ENCODE results near the gene KRT74.

The KRT74 gene

GRCh38 chr12:52533686-52534470 lies 39.8 kb downstream of the KRT74 start:
- DNase-seq = no peak

GRCh38 chr12:52532636-52533035 lies 41.0 kb downstream of the KRT74 start:
- no peak for DNase-seq

GRCh38 chr12:52531566-52532300 lies 41.9 kb downstream of the KRT74 start:
- DNase-seq = no peak

GRCh38 chr12:52530905-52531304 lies 42.7 kb downstream of the KRT74 start:
- no peak for DNase-seq

- no peak for DNase-seq
Measured at GRCh38 chr12:52530366-52530765, 43.3 kb downstream of the KRT74 start.

GRCh38 chr12:52529846-52530245 lies 43.8 kb downstream of the KRT74 start:
- DNase-seq = no peak

- DNase-seq = no peak
Measured at GRCh38 chr12:52529417-52529816, 44.2 kb downstream of the KRT74 start.

- no peak for DNase-seq
Measured at GRCh38 chr12:52528641-52529143, 45.0 kb downstream of the KRT74 start.

- no peak for DNase-seq
Measured at GRCh38 chr12:52527121-52527800, 46.4 kb downstream of the KRT74 start.

- no peak for DNase-seq
Measured at GRCh38 chr12:52526511-52526951, 47.1 kb downstream of the KRT74 start.

GRCh38 chr12:52525661-52526499 lies 47.8 kb downstream of the KRT74 start:
- no peak for DNase-seq

- no peak for DNase-seq
Measured at GRCh38 chr12:52524898-52525591, 48.6 kb downstream of the KRT74 start.

- DNase-seq = no peak
Measured at GRCh38 chr12:52524241-52524897, 49.3 kb downstream of the KRT74 start.

GRCh38 chr12:52523824-52524223 lies 49.8 kb downstream of the KRT74 start:
- DNase-seq = no peak

GRCh38 chr12:52522346-52523011 lies 51.2 kb downstream of the KRT74 start:
- DNase-seq = no peak

- DNase-seq = no peak
Measured at GRCh38 chr12:52521568-52522266, 51.9 kb downstream of the KRT74 start.

- DNase-seq = no peak
Measured at GRCh38 chr12:52521175-52521567, 52.5 kb downstream of the KRT74 start.

GRCh38 chr12:52519826-52520662 lies 53.6 kb downstream of the KRT74 start, which contains the start of gene KRT5:
TSS of gene KRT5 (minus strand) at chr12:52520394. CDS start at chr12:52520296, 98 bp downstream.
- DNase-seq = peak; percentile 33

- no peak for DNase-seq
Measured at GRCh38 chr12:52519387-52519703, 54.3 kb downstream of the KRT74 start.
